HEK293T (cell line): Measurements from ENCODE around the gene PITPNC1.

Source experiments
- ARNT ChIP-seq: fragments of 450-650 bp; IDR thresholded peaks from 2 replicates; pipeline ENCODE4 v1.6.1; 2017; ENCODE audit warnings: mild to moderate bottlenecking
- CTBP1 ChIP-seq: fragments of 450-650 bp; IDR thresholded peaks from 2 replicates; pipeline ENCODE4 v1.6.1; 2016; ENCODE audit warnings: borderline replicate concordance
- ELF4 ChIP-seq: fragments of 450-650 bp; IDR thresholded peaks from 2 replicates; pipeline ENCODE4 v1.6.1; 2017; ENCODE audit warnings: antibody characterized with exemption
- FOXA1 ChIP-seq: fragments of 450-650 bp; IDR thresholded peaks from 2 replicates; pipeline ENCODE4 v1.6.1; 2016; ENCODE audit warnings: mild to moderate bottlenecking
- FOXK2 ChIP-seq: fragments of 450-650 bp; IDR thresholded peaks from 2 replicates; pipeline ENCODE4 v1.6.1; 2016; ENCODE audit warnings: mild to moderate bottlenecking
- FOXM1 ChIP-seq: fragments of 450-650 bp; IDR thresholded peaks from 2 replicates; pipeline ENCODE4 v1.6.1; 2017; ENCODE audit warnings: mild to moderate bottlenecking, borderline replicate concordance
- L3MBTL2 ChIP-seq: fragments of 450-650 bp; conservative IDR thresholded peaks from 2 replicates; pipeline ENCODE4 v1.6.1; 2016; ENCODE audit warnings: mild to moderate bottlenecking
- LEF1 ChIP-seq: fragments of 450-650 bp; IDR thresholded peaks from 2 replicates; pipeline ENCODE4 v1.6.1; 2017; ENCODE audit warnings: mild to moderate bottlenecking, borderline replicate concordance
- SP1 ChIP-seq: fragments of 450-650 bp; IDR thresholded peaks from 2 replicates; pipeline ENCODE4 v1.6.1; 2017
- SUZ12 ChIP-seq: fragments of 450-650 bp; IDR thresholded peaks from 2 replicates; pipeline ENCODE4 v1.6.1; 2016; ENCODE audit warnings: mild to moderate bottlenecking
- ZNF384 ChIP-seq: fragments of 450-650 bp; IDR thresholded peaks from 2 replicates; pipeline ENCODE4 v1.6.1; 2016
- TF ChIP-seq, protein P1 (sequence below): fragments of 450-650 bp; IDR thresholded peaks from 2 replicates; pipeline ENCODE4 v1.6.1; 2016

DNA sequence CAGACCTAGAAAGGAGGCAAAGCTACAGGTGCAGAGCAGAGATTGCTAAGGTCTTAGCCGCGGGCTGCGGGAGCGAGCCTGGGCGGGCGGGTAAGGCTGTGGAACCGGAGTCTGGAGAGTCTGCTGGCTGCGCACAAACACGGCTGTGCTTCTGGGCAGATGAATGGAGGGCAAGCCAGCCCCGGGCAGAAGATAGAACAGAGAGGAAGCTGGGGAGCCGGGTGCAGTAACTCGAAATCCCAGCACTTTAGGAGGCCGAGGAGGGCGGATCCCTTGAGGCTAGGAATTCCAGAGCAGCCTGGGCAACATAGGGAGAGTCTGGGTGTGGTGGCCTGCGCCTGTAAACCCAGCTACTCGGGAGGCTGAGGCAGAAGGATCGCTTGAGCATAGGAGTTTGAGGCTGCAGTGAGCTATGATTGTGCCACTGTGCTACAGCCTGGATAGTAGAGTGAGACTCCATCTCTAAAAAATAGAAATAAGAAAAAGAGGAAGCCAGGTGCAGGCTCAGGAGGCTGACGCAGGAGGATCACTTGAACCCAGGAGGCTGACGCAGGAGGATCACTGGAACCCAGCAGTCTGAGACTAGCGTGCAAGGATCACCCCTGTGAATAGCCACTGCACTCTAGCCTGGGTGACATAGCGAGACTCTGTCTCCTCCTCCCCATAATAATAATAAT lies 56.3 kb downstream of the PITPNC1 start:
- TF ChIP-seq L3MBTL2, result no peak
- no peak for TF ChIP-seq FOXK2
- no peak for TF ChIP-seq FOXM1
- TF ChIP-seq SUZ12, result no peak
- TF ChIP-seq FOXA1, result no peak
- no peak for TF ChIP-seq ARNT
- TF ChIP-seq, protein P1, sequence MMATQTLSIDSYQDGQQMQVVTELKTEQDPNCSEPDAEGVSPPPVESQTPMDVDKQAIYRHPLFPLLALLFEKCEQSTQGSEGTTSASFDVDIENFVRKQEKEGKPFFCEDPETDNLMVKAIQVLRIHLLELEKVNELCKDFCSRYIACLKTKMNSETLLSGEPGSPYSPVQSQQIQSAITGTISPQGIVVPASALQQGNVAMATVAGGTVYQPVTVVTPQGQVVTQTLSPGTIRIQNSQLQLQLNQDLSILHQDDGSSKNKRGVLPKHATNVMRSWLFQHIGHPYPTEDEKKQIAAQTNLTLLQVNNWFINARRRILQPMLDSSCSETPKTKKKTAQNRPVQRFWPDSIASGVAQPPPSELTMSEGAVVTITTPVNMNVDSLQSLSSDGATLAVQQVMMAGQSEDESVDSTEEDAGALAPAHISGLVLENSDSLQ, result no peak
- TF ChIP-seq CTBP1, result no peak
- TF ChIP-seq ZNF384, result no peak
- no peak for TF ChIP-seq LEF1
- TF ChIP-seq ELF4, result no peak
- no peak for TF ChIP-seq SP1
